GM12892 (cell line): ENCODE results near the gene BLVRA.

ENCODE experiments used
- POLR2A ChIP-seq: IDR thresholded peaks from 2 replicates; pipeline ENCODE4 v1.6.1; 2011; ENCODE audit warnings: low read depth, low read length, control low read depth
- POLR2AphosphoS5 ChIP-seq: IDR thresholded peaks from 2 replicates; pipeline ENCODE4 v1.6.1; 2011; ENCODE audit warnings: low read depth, low read length, control low read depth
- TAF1 ChIP-seq: IDR thresholded peaks from 2 replicates; pipeline ENCODE4 v1.6.1; 2011; ENCODE audit warnings: low read depth, mild to moderate bottlenecking, control low read depth, low read length, borderline replicate concordance

DNA sequence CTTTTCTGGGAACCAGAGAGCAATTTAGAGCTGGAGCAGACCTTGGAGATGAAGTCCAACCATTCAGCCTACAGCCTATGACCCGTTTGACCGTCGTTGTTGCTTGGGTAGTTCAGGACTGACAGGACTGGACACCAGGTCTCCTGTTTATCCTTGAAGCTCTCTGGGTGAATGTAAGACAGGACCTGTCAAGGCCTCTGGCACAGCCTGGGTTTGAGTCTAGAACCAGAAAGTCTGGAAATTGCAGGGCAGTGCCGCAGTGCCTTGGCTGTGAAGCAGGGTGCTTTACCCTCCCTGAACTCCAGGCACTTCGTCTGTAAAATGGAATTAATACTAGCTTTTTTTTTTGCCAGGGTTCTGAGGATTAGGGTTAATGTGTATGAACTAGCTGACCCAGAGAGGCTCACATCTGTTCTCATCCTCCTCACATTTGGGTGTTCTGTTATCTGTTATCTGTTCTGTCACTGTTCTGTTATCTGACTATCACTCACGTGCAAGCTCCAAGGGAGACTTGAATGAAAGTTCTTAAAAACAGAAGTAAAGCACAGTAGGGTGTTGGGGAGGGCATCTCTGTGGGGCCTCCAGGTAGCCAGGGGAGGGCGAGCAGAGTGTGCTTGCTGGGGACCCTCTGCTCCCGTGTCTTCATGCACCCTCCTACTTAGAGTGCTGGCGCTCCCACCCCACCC, 9.9 kb downstream of the BLVRA start:
- TF ChIP-seq POLR2A (no peak), TAF1 (no peak), POLR2AphosphoS5 (no peak)
